HG03354 (cell line): ENCODE measurements around the gene ALG1L2.
"Not testable (repeated sequence)": the region's sequence is repeated elsewhere in the genome, so short reads cannot be mapped to it uniquely, and the experiment has no call there.

Source experiments
- ATAC-seq: cut with Tn5 transposase; IDR thresholded peaks from one replicate; pipeline ENCODE4 v1.9.1; 2021; ENCODE audit warnings: mild to moderate bottlenecking; ENCODE audit not compliant: unreplicated experiment, poor library complexity, severe bottlenecking

Gene ALG1L2, protein sequence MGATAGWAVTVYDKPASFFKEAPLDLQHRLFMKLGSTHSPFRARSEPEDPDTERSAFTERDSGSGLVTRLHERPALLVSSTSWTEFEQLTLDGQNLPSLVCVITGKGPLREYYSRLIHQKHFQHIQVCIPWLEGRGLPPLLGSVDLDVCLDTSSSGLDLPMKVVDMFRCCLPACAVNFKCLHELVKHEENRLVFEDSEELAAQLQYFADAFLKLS

DNA sequence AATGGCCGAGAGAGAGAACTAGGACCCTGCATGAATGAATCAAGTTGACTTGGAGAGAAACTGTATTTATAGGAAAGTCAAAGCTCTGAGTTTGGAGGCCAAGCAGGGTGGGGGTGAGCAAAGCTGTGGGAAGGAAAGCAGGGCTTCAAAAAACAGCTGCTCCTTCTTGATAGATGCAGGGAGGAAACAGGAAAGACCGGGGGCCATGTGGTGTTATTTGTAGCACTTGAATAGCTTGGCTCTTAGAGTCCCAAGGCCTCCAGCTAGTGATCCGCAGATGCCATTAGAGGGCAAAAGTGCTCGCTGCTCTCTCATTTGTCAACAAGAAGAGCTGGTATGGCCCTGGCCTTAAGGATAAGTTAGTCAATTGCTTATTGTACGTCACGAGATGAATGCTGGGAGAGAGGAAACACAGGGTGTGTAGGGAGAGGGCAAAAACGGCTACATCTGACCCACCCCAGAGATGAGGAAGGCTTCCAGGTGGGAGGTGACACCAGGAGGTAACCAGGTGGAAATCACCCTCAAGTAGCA, at the start of gene ALG1L2:
Gene ALG1L2 (plus strand): TSS at position 481 of the 531 bp plus-strand sequence. CDS start 186 bp downstream, outside the sequence.
- no peak for ATAC-seq

GRCh38 chr3:130037126-130037815, 44.4 kb upstream of the ALG1L2 start:
- ATAC-seq: not testable (repeated sequence)

GRCh38 chr3:130042736-130043135, 38.9 kb upstream of the ALG1L2 start:
- not testable (repeated sequence) for ATAC-seq

DNA sequence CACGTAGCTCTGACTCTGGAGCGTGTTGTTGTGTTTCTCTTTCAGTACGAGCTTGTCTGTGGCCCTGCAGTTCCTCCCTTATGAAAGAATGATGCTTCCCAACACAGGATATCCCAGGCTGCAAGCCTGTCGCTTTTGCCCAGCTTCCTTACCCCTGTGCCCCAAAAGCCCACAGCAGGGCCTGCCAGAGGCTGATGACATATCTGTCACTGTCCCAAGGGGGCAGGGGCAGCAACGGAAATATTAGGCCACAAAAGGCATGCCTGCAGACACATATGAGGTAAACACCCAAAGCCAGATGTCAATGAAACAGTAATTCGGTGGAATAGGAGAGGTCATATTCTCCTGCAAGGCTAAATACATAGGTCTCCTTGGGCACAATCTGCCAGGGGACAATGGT, 38.0 kb upstream of the ALG1L2 start:
- ATAC-seq: not testable (repeated sequence)

GRCh38 chr3:130044370-130044769, 37.3 kb upstream of the ALG1L2 start:
- no peak for ATAC-seq

- no peak for ATAC-seq
These were observed 32.9 kb upstream of the ALG1L2 start for GRCh38 chr3:130048726-130049125.

DNA sequence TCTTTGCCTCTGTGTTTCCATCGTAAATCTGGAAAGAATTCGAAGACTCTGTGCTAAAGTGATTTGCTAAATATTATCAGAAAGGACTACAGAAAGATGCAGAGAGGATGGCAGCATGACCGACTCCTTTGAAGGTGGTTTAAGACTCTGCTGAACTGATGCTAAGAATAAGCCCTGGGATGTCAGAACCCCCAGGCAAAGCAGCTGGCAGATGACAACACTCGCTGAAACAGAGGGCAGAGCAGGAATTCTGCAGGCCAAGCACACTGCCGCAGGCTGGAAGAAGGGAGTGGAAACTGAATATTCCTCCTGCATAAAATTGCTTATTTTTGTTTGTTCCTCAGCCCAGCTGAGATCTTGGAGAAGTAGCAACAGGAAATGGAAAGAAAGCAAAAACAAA, 29.3 kb upstream of the ALG1L2 start:
- ATAC-seq: not testable (repeated sequence)

DNA sequence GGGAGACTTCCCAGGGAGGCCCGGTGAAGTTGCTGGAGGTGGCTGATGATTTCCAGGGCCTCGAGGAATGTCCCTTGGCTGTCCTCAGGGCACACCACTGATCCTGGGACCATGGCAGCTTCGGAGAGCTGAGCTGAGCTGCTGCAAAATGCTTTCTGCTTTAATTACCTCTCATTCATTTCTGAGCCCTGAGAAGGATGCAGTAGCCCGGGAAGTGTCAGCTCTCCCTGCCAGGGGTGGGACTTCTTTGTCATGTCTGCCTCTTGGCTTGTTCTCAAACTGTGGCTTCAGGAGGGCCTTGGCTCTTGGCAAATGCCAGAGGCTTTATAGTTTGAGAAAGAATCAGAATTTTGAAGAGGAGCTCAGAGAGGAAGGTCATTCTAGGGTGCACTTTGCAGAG, 28.7 kb upstream of the ALG1L2 start:
- ATAC-seq: not testable (repeated sequence)

GRCh38 chr3:130057536-130058266, 23.9 kb upstream of the ALG1L2 start:
- ATAC-seq: not testable (repeated sequence)

DNA sequence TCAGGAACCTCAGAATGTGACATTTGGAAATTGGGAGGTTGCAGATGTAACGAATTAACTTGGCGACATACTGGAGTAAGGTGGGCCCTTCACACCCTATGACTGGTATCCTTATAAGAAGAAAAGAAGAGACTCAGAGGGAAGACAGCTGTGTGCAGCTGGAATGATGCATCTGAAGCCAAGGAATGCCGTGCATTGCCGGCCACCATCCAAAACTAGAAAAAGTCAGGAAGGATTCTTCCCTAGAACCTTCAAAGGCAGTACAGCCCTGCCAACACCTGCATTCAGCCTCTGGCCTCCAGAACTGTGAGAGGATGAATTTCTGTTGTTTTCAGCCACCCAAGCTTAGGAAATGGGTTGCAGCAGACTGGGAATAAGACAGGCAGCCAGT, 23.4 kb upstream of the ALG1L2 start:
- ATAC-seq: not testable (repeated sequence)

DNA sequence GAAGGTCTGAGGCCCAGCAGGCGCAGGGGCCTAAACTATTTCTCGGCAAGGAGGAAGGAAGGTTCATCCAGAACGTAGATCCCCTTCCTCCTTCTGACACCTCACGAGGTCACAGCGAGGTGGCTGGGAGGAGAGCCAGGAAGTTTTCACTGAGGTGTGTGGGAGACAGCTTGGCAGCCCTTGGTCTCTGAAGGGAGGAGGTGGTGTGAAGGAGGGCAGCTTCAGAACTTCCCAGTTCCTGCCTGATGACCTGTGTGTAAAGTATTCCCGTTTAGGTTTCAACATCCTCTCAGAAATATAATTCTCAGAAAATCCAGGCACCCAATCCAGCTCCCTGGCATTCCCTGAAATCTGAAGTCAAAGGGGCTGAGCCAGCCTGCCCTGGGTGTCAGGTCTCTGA, 22.9 kb upstream of the ALG1L2 start:
- ATAC-seq: not testable (repeated sequence)

DNA sequence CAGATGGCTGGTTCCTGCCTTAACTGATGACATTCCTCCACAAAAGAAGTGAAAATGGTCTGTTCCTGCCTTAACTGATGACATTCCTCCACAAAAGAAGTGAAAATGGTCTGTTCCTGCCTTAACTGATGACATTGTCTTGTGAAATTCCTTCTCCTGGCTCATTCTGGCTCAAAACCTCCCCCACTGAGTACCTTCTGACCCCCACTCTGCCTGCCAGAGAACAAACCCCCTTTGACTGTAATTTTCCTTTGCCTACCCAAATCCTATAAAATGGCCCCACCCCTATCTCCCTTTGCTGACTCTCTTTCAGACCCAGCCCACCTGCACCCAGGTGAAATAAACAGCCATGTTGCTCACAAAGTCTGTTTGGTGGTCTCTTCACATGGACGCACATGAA, 22.5 kb upstream of the ALG1L2 start:
- not testable (repeated sequence) for ATAC-seq

DNA sequence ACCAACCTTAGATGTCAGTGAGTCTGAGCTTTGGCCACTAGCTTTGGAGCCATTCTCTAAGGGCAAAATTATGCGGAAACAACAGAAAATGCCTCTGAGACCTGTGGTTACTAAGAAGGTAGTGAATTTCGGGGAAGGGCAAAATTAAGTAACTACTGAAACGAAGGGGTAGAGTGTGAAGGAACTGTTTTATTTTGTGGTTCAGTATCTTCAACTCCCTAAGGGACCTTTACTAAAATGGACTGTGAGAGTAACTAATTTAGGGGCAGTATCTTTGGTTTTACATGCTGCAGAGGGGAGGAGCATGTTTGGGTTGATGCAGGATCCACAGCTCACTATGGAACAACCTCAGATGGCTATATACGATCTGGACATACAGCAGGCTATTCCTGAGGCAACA, 8.0 kb upstream of the ALG1L2 start:
- no peak for ATAC-seq

DNA sequence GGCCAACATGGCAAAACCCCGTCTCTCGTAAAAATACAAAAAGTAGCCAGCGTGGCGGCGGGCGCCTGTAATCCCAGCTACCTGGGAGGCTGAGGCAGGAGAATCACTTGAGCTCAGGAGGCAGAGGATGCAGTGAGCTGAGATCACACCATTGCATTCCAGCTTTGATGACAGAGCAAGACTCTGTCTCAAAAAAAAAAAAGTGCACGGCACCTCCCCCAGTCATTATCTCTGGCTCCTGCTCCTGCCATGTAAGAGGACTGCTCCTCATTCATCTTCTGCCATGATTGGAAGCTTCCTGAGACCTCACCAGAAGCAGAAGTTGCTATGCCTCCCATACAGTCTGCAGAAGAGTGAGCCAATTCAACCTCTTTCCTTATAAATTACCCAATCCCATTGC, 4.0 kb upstream of the ALG1L2 start:
- no peak for ATAC-seq

DNA sequence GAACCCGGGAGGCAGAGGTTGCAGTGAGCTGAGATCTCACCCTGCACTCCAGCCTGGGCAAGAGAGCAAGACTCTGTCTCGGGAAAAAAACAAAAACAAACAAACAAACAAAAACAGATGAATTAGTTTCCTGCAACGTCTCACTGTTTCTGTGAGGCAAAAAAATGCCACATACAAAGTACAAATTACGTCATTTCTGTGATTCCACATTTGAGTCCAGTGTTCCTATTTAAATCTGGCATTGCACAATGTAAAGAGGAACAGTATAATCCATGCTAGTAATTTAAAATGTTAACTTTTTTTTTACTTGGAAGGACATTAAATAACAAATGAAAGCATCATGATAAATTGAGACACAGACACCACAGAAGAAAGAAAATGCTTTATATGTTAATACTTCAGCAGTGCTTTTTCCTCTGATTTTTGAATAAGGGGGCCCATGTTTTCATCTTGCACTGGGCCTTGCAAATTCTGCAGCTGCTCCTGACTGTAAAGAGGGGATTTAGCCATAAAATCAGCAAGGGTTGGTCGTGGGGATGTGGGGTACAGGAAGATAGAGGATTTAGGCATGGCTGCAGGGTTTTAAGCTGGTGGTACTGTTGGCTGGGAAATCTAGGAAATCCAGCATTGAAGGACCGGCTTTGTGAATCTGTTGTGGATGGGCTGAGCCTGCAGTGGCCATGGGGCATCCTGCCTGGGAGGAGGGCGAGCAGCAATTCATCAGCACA, 1.9 kb downstream of the ALG1L2 start:
- not testable (repeated sequence) for ATAC-seq

- ATAC-seq: no peak
These were observed 2.9 kb downstream of the ALG1L2 start for GRCh38 chr3:130084436-130084980.

- ATAC-seq: no peak
These were observed 4.2 kb downstream of the ALG1L2 start for GRCh38 chr3:130085881-130086280.

DNA sequence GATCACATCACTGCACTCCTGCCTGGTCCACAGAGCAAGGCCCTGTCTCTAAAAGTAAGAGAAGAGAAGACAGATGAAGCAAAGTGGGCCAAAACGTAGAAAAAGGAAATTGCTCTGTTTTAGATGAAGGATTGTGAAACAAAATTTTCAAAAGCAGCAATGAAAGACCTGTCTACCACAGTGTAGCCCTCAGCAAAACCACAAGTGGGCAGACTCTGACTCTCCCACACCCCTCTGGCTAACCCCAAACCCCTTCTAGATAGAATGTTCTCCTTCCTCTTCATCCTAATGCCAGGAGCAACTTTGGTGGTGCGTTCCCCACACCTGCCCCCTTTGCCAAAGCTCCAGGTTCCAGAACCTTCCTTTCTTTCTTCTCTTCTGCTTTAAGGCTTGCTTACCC, 5.0 kb downstream of the ALG1L2 start:
- not testable (repeated sequence) for ATAC-seq

- ATAC-seq: no peak
These were observed 6.4 kb downstream of the ALG1L2 start for GRCh38 chr3:130088061-130088460.

- not testable (repeated sequence) for ATAC-seq
These were observed 9.1 kb downstream of the ALG1L2 start for GRCh38 chr3:130090681-130091080.
